Activated CD4-positive, alpha-beta memory T cell treated with anti-CD3 and anti-CD28 coated beads for 36 hours (primary cell): ENCODE results near the gene DNAI2. TPM values are rescaled to one million over a fixed set of nuclear protein-coding genes. Genes with fewer than 3 reads are reported as not detected.

Source experiments
- CTCF ChIA-PET: fragments of 350-600 bp; sonication (Branson Sonifier 250); formaldehyde crosslinking; loops from one replicate; lab custom pipeline; 2021; ENCODE audit warnings: antibody characterized with exemption, inconsistent platforms; lab: Charles Lee
- POLR2A ChIA-PET: fragments of 350-600 bp; sonication (Branson Sonifier 250); formaldehyde crosslinking; loops from one replicate; lab custom pipeline; 2021; ENCODE audit warnings: antibody characterized with exemption; lab: Charles Lee
- DNase-seq: peaks from one replicate; pipeline ENCODE4 v3.0.0-alpha.2; 2020
- H3K27ac Mint-ChIP-seq: one replicate; pipeline ENCODE4 v1.8.0; 2021; ENCODE audit warnings: mixed read lengths
- H3K27me3 Mint-ChIP-seq: one replicate; pipeline ENCODE4 v1.8.0; 2021; ENCODE audit warnings: mixed read lengths
- H3K36me3 Mint-ChIP-seq: one replicate; pipeline ENCODE4 v1.8.0; 2021; ENCODE audit warnings: mixed read lengths
- H3K4me1 Mint-ChIP-seq: one replicate; pipeline ENCODE4 v1.8.0; 2021; ENCODE audit warnings: low read depth, mixed read lengths
- H3K4me3 Mint-ChIP-seq: one replicate; pipeline ENCODE4 v1.8.0; 2021; ENCODE audit warnings: mild to moderate bottlenecking, mixed read lengths
- H3K9me3 Mint-ChIP-seq: one replicate; pipeline ENCODE4 v1.8.0; 2021; ENCODE audit warnings: mixed read lengths
- intact Hi-C: fragments of 100-400 bp; cut with micrococcal nuclease; formaldehyde crosslinking; loops from one replicate; pipeline ENCODE4 v1.15.1; 2023
- total RNA-seq, 2 experiments: library from RNA; stranded (reverse); gene quantifications; one replicate each; pipeline ENCODE4 v1.2.3, GENCODE V29; 2021

DNAI2 gene
- total RNA-seq, 2 experiments from 2014 or later, result 1.6 to 1.7 TPM

DNA sequence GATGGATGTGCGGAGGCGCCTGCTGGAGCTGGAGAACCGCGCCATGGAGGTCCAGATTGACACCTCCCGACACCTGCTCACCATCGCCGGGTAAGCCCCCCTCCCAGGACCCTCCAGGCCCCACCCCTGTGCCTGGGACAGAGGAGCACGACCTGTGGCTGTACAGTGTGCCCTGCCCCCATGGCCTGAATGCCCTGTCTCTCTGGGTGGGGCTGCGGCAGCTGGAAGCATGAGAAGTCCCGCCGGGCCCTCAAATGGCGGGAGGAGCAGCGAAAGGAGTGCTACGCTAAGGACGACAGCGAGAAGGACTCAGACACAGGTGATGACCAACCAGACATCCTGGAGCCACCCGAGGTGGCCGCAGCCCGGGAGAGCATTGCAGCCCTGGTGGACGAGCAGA is 76.5 kb downstream of the DNAI2 start:
- intact Hi-C loops, result no loop called here
- no peaks in the 10 kb centered on the region for H3K9me3 Mint-ChIP-seq
- no peak overlapping the region for H3K27ac Mint-ChIP-seq
- POLR2A ChIA-PET, result no interaction called here
- CTCF ChIA-PET, result interaction anchor here (0.6 to 3.3 kb wide), 4 partner anchors 17 to 260 kb away, joined by 3 to 16 read pairs (median 4); partner anchors contain the start of gene GPR142
- DNase-seq, result no peak
- peaks cover 38% of the 10 kb centered on the region for H3K27me3 Mint-ChIP-seq
- H3K4me1 Mint-ChIP-seq, result peaks cover 6% of the 10 kb centered on the region
- no peak overlapping the region for H3K4me3 Mint-ChIP-seq
- H3K36me3 Mint-ChIP-seq, result no peaks in the 10 kb centered on the region

- DNase-seq, result peak; percentile 15
- H3K4me3 Mint-ChIP-seq, result no peak overlapping the region
- ChIA-PET CTCF (interaction anchor here (1.1 to 3.3 kb wide), 9 partner anchors 9 to 139 kb away, joined by 3 to 17 read pairs (median 7); partner anchors contain the start of gene TTYH2), POLR2A (interaction anchor here (0.6 kb wide), 1 partner anchor 248 kb away, joined by 3 read pairs; no protein-coding TSS in a partner anchor)
- intact Hi-C loops, result no loop called here
- H3K9me3 Mint-ChIP-seq, result no peaks in the 10 kb centered on the region
- peaks cover 6% of the 10 kb centered on the region for H3K4me1 Mint-ChIP-seq
- H3K27me3 Mint-ChIP-seq, result peaks cover 47% of the 10 kb centered on the region
- H3K36me3 Mint-ChIP-seq, result no peaks in the 10 kb centered on the region
- H3K27ac Mint-ChIP-seq, result no peak overlapping the region
These were observed 77.6 kb downstream of the DNAI2 start for GRCh38 chr17:74351552-74352210.

GRCh38 chr17:74353446-74354060 is 79.5 kb downstream of the DNAI2 start:
- Mint-ChIP-seq H3K4me3 (no peak overlapping the region), H3K36me3 (no peaks in the 10 kb centered on the region), H3K27me3 (peaks cover 55% of the 10 kb centered on the region), H3K4me1 (peaks cover 8% of the 10 kb centered on the region), H3K9me3 (no peaks in the 10 kb centered on the region), H3K27ac (no peak overlapping the region)
- ChIA-PET CTCF (interaction anchor here (0.6 to 3.3 kb wide), 12 partner anchors 8 to 150 kb away, joined by 3 to 17 read pairs (median 4); partner anchors contain the start of genes BTBD17, RPL38 and TTYH2), POLR2A (no interaction called here)
- intact Hi-C loops, result loop anchor here (1.0 kb wide), 2 partner anchors 52 to 143 kb away; no protein-coding TSS in a partner anchor
- no peak for DNase-seq

DNA sequence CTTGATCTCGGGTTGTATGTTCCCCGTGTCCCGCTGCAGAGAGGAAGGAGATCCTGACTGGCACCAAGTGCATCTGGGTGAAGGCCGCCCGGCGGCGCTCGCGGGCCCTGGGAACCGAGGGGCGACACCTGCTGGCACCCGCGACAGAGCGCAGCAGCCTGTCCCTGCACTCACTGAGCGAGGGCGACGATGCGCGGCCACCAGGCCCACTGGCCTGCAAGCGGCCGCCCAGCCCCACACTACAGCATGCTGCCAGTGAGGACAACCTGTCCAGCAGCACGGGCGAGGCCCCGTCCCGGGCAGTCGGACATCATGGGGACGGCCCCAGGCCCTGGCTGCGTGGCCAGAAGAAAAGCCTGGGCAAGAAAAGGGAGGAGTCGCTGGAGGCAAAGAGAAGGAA is 80.1 kb downstream of the DNAI2 start:
- Mint-ChIP-seq H3K27ac (no peak overlapping the region), H3K36me3 (no peaks in the 10 kb centered on the region), H3K9me3 (no peaks in the 10 kb centered on the region), H3K4me1 (peaks cover 8% of the 10 kb centered on the region), H3K27me3 (peaks cover 60% of the 10 kb centered on the region), H3K4me3 (no peak overlapping the region)
- peak; percentile 85 for DNase-seq
- ChIA-PET POLR2A (no interaction called here), CTCF (interaction anchor here (1.1 to 4.8 kb wide), 4 partner anchors 9 to 155 kb away, joined by 3 to 43 read pairs (median 10); partner anchors contain the start of gene GPR142)
- intact Hi-C loops, result loop anchor here (1.0 kb wide), 2 partner anchors 53 to 144 kb away; no protein-coding TSS in a partner anchor

- DNase-seq, result no peak
- ChIA-PET POLR2A (no interaction called here), CTCF (interaction anchor here (1.1 to 4.8 kb wide), 4 partner anchors 9 to 155 kb away, joined by 3 to 43 read pairs (median 14); partner anchors contain the start of gene GPR142)
- Mint-ChIP-seq H3K27me3 (peaks cover 61% of the 10 kb centered on the region), H3K9me3 (no peaks in the 10 kb centered on the region), H3K4me3 (no peak overlapping the region), H3K27ac (no peak overlapping the region), H3K4me1 (peaks cover 8% of the 10 kb centered on the region), H3K36me3 (no peaks in the 10 kb centered on the region)
- intact Hi-C loops, result loop anchor here (1.0 kb wide), 2 partner anchors 53 to 144 kb away; no protein-coding TSS in a partner anchor
These were observed 80.5 kb downstream of the DNAI2 start for GRCh38 chr17:74354561-74354960.

GRCh38 chr17:74355065-74355464 is 81.0 kb downstream of the DNAI2 start:
- Mint-ChIP-seq H3K9me3 (no peaks in the 10 kb centered on the region), H3K27me3 (peaks cover 60% of the 10 kb centered on the region), H3K4me3 (no peak overlapping the region), H3K27ac (no peak overlapping the region), H3K36me3 (no peaks in the 10 kb centered on the region), H3K4me1 (peaks cover 8% of the 10 kb centered on the region)
- DNase-seq, result no peak
- ChIA-PET POLR2A (no interaction called here), CTCF (interaction anchor here (1.1 to 4.8 kb wide), 5 partner anchors 8 to 155 kb away, joined by 3 to 43 read pairs (median 5); partner anchors contain the start of gene GPR142)
- intact Hi-C loops, result no loop called here

GRCh38 chr17:74356646-74357465 is 82.8 kb downstream of the DNAI2 start:
- H3K27ac Mint-ChIP-seq, result no peak overlapping the region
- no peaks in the 10 kb centered on the region for H3K36me3 Mint-ChIP-seq
- ChIA-PET CTCF (interaction anchor here (0.9 to 5.8 kb wide), 9 partner anchors 11 to 157 kb away, joined by 3 to 43 read pairs (median 4); partner anchors contain the start of genes GPR142 and TTYH2), POLR2A (no interaction called here)
- peak; percentile 29 for DNase-seq
- intact Hi-C loops, result no loop called here
- peaks cover 8% of the 10 kb centered on the region for H3K4me1 Mint-ChIP-seq
- peaks cover 62% of the 10 kb centered on the region for H3K27me3 Mint-ChIP-seq
- no peaks in the 10 kb centered on the region for H3K9me3 Mint-ChIP-seq
- no peak overlapping the region for H3K4me3 Mint-ChIP-seq

DNA sequence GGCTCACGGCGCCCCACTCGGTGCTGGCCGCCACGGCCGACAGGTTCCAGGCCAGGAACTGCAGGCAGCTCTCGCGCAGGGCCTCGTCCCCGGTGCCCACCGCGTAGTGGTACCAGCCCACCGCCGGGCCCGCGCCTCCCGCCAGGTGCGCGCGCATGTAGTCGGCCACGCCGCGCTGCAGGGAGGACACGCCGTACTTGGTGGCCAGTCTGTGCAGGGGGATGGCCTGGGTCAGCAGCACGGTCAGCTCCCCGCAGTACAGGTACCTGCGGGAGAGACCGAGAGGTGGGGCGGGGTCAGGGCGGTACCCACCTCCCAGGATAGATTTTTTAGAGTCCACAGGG is 83.4 kb downstream of the DNAI2 start:
- Mint-ChIP-seq H3K4me3 (no peak overlapping the region), H3K9me3 (no peaks in the 10 kb centered on the region), H3K27ac (no peak overlapping the region), H3K4me1 (peaks cover 8% of the 10 kb centered on the region), H3K27me3 (peaks cover 59% of the 10 kb centered on the region), H3K36me3 (no peaks in the 10 kb centered on the region)
- ChIA-PET CTCF (interaction anchor here (0.9 to 5.8 kb wide), 6 partner anchors 10 to 158 kb away, joined by 3 to 43 read pairs (median 14); partner anchors contain the start of gene GPR142), POLR2A (no interaction called here)
- no peak for DNase-seq
- intact Hi-C loops, result no loop called here

DNA sequence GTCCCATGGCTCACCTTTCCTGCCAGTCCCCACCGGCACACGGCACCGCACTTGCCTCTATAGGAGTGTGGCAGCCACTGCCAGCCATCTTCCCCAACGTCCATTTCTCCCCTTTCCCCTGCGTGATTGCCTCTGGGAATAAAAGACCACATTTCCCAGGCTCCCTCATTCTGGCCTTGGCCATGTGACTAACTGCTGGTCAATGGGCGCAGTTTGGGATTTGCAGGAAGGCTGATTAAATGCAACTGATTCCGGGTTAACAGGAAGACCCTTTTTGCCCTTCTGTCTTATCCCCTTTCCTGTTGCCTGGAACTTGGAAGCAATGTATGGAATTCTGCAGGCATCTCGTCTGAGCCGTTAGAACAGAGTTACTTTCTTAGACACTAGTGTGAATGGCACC is 84.7 kb downstream of the DNAI2 start:
- Mint-ChIP-seq H3K36me3 (no peaks in the 10 kb centered on the region), H3K4me3 (no peak overlapping the region), H3K4me1 (peaks cover 8% of the 10 kb centered on the region), H3K9me3 (no peaks in the 10 kb centered on the region), H3K27me3 (peaks cover 48% of the 10 kb centered on the region), H3K27ac (no peak overlapping the region)
- DNase-seq, result no peak
- ChIA-PET CTCF (interaction anchor here (3.0 to 5.8 kb wide), 3 partner anchors 9 to 54 kb away, joined by 28 to 43 read pairs (median 32); partner anchors contain the start of gene GPR142), POLR2A (no interaction called here)
- intact Hi-C loops, result no loop called here

DNA sequence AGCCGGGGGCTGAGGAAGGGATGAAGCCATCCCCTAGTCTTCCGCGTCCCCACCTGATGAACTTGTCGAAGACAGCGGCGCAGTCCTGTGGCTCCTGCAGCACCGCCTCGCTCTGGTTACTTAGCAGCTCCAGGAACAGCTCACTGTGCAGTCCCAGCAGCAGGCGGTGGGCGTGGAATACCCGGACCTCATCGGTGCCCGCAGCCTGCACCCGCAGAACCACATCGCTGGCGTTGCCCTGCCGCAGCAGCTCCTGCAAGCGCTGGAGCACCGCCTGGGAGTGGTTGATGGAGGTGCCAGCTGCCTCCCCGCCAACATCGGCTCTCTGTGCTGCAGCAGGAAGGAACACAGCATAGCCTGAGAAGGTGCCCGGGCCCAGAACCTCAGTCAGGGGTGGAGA is 85.9 kb downstream of the DNAI2 start:
- no peak for DNase-seq
- Mint-ChIP-seq H3K27ac (no peak overlapping the region), H3K27me3 (peaks cover 37% of the 10 kb centered on the region), H3K4me1 (peaks cover 2% of the 10 kb centered on the region), H3K4me3 (no peak overlapping the region), H3K9me3 (no peaks in the 10 kb centered on the region), H3K36me3 (no peaks in the 10 kb centered on the region)
- ChIA-PET POLR2A (no interaction called here), CTCF (interaction anchor here (0.7 to 5.8 kb wide), 5 partner anchors 8 to 288 kb away, joined by 3 to 32 read pairs (median 21); partner anchors contain the start of gene GPR142)
- intact Hi-C loops, result no loop called here

- no peak overlapping the region for H3K27ac Mint-ChIP-seq
- no peak for DNase-seq
- ChIA-PET POLR2A (no interaction called here), CTCF (interaction anchor here (0.9 to 5.8 kb wide), 16 partner anchors 8 to 169 kb away, joined by 3 to 32 read pairs (median 6); partner anchors contain the start of genes GPR142 and TTYH2)
- intact Hi-C loops, result no loop called here
- peaks cover 2% of the 10 kb centered on the region for H3K4me1 Mint-ChIP-seq
- no peaks in the 10 kb centered on the region for H3K9me3 Mint-ChIP-seq
- H3K36me3 Mint-ChIP-seq, result no peaks in the 10 kb centered on the region
- H3K4me3 Mint-ChIP-seq, result no peak overlapping the region
- peaks cover 27% of the 10 kb centered on the region for H3K27me3 Mint-ChIP-seq
These were observed 86.8 kb downstream of the DNAI2 start for GRCh38 chr17:74360899-74361229.
